Fibroblast of villous mesenchyme (primary cell): ENCODE data around the gene ZNF593. TPM values are rescaled to one million over a fixed set of nuclear protein-coding genes. Genes with fewer than 3 reads are reported as not detected.

Experiments
- DNase-seq: peaks from one replicate; pipeline ENCODE4 v3.0.0-alpha.2; 2010; ENCODE audit warnings: low read depth
- H3K4me3 ChIP-seq: 2 replicates; pipeline ENCODE4 v1.5.1; 2011; ENCODE audit warnings: low read depth, mild to moderate bottlenecking, low read length
- CTCF ChIP-seq: IDR thresholded peaks from 2 replicates; pipeline ENCODE4 v1.5.1; 2012; ENCODE audit warnings: low read depth, mild to moderate bottlenecking, low read length; ENCODE audit not compliant: insufficient read depth
- total RNA-seq: library from RNA; depleted of rRNA; stranded (reverse); fragments of >200 nt; gene quantifications from 2 replicates; pipeline ENCODE4 v1.2.3, GENCODE V29; 2012

ZNF593 gene
- total RNA-seq, 1 donor = 20.3 TPM

- DNase-seq = no peak
- TF ChIP-seq CTCF = no peak
- H3K4me3 ChIP-seq = no peak overlapping the region
These were observed 20.8 kb upstream of the ZNF593 start for GRCh38 chr1:26148887-26149286.

- no peak for DNase-seq
These were observed 15.7 kb upstream of the ZNF593 start for GRCh38 chr1:26153966-26154532.

GRCh38 chr1:26154750-26155149 lies 15.0 kb upstream of the ZNF593 start:
- no peak for DNase-seq
- H3K4me3 ChIP-seq = no peak overlapping the region
- no peak for TF ChIP-seq CTCF

More at GRCh38 chr1:26153966-26154532, 15.7 kb upstream of the ZNF593 start:
- TF ChIP-seq CTCF = no peak
- H3K4me3 ChIP-seq = no peak overlapping the region

GRCh38 chr1:26155370-26156284 lies 14.1 kb upstream of the ZNF593 start:
- H3K4me3 ChIP-seq = no peak overlapping the region
- no peak for DNase-seq
- no peak for TF ChIP-seq CTCF

- TF ChIP-seq CTCF = no peak
- H3K4me3 ChIP-seq = no peak overlapping the region
- DNase-seq = no peak
These were observed 13.2 kb upstream of the ZNF593 start for GRCh38 chr1:26156285-26157038.

GRCh38 chr1:26158271-26158907 lies 11.3 kb upstream of the ZNF593 start:
- no peak for DNase-seq
- no peak for TF ChIP-seq CTCF
- H3K4me3 ChIP-seq = no peak overlapping the region
